ENCODE measurements around the gene SYNE2.
"Not testable (repeated sequence)": the region's sequence is repeated elsewhere in the genome, so short reads cannot be mapped to it uniquely, and the experiment has no call there.

Gene SYNE2

GRCh38 chr14:64125270-64125669, 272.5 kb downstream of the SYNE2 start:
- DNase-seq (ENCODE audit: low read depth), result no peak

- no peak for DNase-seq (ENCODE audit: low read depth)
These were observed 273.7 kb downstream of the SYNE2 start for GRCh38 chr14:64126548-64126947.

GRCh38 chr14:64137657-64138290, 285.0 kb downstream of the SYNE2 start:
- no peak for DNase-seq (ENCODE audit: low read depth)

GRCh38 chr14:64147126-64147790, 294.5 kb downstream of the SYNE2 start:
- no peak for DNase-seq (ENCODE audit: low read depth)

- DNase-seq (ENCODE audit: low read depth), result no peak
These were observed 297.1 kb downstream of the SYNE2 start for GRCh38 chr14:64149921-64150320.

GRCh38 chr14:64158608-64159007, 305.8 kb downstream of the SYNE2 start:
- no peak for DNase-seq (ENCODE audit: low read depth)

GRCh38 chr14:64159588-64159987, 306.8 kb downstream of the SYNE2 start:
- DNase-seq (ENCODE audit: low read depth), result no peak

- no peak for DNase-seq (ENCODE audit: low read depth)
These were observed 317.4 kb downstream of the SYNE2 start for GRCh38 chr14:64170181-64170580.

- no peak for DNase-seq (ENCODE audit: low read depth)
These were observed 322.3 kb downstream of the SYNE2 start for GRCh38 chr14:64174922-64175782.

- no peak for DNase-seq (ENCODE audit: low read depth)
These were observed 323.5 kb downstream of the SYNE2 start for GRCh38 chr14:64176330-64176729.

GRCh38 chr14:64178814-64179213, 326.0 kb downstream of the SYNE2 start:
- no peak for DNase-seq (ENCODE audit: low read depth)

- not testable (repeated sequence) for DNase-seq (ENCODE audit: low read depth)
These were observed 330.1 kb downstream of the SYNE2 start for GRCh38 chr14:64182908-64183307.

GRCh38 chr14:64184103-64184729, 331.4 kb downstream of the SYNE2 start:
- DNase-seq (ENCODE audit: low read depth), result no peak

- DNase-seq (ENCODE audit: low read depth), result no peak
These were observed 332.4 kb downstream of the SYNE2 start for GRCh38 chr14:64185184-64185583.

- DNase-seq (ENCODE audit: low read depth), result no peak
These were observed 333.7 kb downstream of the SYNE2 start for GRCh38 chr14:64186231-64187129.

GRCh38 chr14:64187331-64187730, 334.5 kb downstream of the SYNE2 start:
- no peak for DNase-seq (ENCODE audit: low read depth)

GRCh38 chr14:64190974-64191502, 338.2 kb downstream of the SYNE2 start:
- DNase-seq (ENCODE audit: low read depth), result no peak

GRCh38 chr14:64191756-64192155, 339.0 kb downstream of the SYNE2 start:
- no peak for DNase-seq (ENCODE audit: low read depth)

GRCh38 chr14:64193821-64194220, 341.0 kb downstream of the SYNE2 start:
- DNase-seq (ENCODE audit: low read depth), result no peak

GRCh38 chr14:64194404-64194803, 341.6 kb downstream of the SYNE2 start:
- no peak for DNase-seq (ENCODE audit: low read depth)

GRCh38 chr14:64195199-64195598, 342.4 kb downstream of the SYNE2 start:
- DNase-seq (ENCODE audit: low read depth), result no peak

Data from stimulated activated CD8-positive, alpha-beta memory T cell treated with anti-CD3 and anti-CD28 coated beads, Interleukin-12 subunit alpha, Interleukin-12 subunit beta, amount 100 ng/mL, for 1 hour (primary cell).